DLD1 (cell line): Measurements from ENCODE around the gene TTC7B.

Experiments
- in situ Hi-C: cut with HindIII; loops from 2 replicates; pipeline ENCODE4 v1.10.0; 2017; ENCODE audit warnings: low sequenced_read_pairs

Gene TTC7B

DNA sequence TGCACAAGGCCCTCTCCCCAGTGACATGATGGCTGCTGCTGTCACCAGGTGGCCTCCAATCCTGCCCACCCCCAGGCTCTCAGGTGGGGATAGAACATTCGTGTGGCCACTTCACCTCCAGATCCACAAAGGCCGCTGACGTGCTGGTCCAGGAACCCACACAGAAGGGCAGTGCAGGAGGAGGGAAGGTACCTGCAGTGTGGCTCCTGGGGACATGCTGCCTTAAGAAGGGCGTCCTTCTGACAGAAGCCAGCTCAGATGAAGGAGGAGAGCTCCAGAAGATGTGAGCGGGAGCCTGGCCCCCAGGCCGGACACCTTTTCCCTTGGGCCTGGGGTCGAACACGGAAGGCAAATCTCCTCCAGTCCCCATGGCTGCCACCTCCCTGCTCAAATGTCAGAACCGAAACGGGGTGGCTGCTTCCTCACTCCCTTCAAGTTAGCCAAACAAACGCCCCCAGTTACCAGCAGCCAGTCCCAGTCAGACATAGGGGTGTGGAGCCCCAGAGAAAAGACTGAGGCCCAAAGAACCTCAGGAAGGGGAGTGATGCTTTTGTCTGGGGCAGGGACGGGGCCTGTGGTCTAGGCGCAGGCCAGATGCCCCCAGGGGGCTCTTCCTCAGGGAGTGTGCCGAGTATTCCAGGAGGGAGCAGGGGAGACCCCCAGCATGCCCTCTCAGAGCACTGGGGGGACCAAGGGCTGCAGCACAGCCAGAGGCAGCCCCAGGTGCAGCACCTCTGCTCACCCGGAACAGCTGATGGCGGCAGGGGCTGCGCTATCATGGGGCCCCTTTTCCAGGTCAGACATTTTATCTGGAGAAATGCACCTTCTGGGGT lies 263.5 kb downstream of the TTC7B start:
- in situ Hi-C loops = no loop called here

DNA sequence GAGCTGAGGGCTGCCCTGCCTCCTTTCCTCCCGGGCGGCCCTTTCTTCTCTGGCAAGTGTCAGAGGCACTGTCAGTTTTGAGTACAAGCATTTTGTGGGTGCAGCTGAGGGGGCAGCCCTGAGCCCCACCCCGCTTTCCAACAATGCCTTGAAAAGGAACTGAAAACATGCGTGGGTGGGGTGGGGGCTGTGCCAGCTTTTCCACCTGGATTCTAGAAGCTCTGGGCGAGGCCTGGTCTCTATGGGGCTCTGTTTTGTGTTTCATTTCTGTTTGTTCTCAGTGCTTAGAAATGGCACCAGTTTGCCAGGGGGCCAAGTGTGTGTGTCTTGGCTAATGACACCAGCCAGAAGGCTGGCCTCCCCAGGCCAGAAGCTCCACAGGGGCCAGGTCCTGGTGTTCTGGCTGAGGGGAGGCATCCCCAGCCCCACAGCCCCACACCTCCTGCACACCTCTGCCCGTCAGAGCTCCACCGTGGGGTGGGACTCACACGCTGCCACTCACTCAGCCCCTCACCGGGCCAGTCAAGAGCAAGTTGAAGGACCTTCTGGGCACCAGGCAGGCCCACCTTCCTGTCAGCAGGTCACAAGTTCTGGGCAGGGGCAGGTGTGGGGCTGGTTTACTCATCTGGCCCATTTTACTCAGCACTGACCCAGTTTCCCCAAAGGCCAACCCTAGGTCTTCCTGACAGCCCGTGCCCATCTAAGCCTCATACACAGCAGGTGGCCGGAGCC lies 264.3 kb downstream of the TTC7B start:
- in situ Hi-C loops = no loop called here

DNA sequence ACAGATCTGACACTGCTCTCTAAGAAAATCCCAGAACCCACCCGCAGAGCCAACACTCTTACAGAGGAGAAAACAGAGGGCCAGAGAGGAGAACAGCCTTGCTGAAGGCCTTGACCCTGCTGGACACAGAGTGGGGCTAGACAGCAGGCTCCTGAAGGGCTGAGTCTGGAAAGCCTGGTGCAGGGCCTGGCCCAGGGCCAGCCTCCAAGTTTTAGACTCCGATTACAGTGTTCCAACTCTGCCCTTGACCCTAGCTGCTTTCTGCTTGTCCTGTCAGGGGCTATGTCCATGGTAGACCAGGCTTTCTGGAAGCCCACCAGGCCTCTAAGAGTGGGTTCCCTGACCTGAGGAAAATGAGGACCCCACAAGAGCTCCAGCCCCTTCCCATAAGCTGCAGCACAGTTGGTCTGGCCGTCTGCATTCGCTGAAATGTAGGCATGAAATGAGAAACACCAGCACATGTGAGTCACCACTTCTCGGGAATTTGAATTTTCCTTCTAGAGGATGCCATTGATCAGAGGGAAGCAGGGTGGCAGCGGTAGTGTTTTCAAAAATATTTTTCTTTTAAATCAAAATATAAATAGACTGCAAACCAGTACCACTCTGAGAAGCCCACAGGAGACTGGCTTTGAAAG lies 265.0 kb downstream of the TTC7B start:
- in situ Hi-C loops = no loop called here

- in situ Hi-C loops = no loop called here
These were observed 266.2 kb downstream of the TTC7B start for GRCh38 chr14:90549794-90550641.

DNA sequence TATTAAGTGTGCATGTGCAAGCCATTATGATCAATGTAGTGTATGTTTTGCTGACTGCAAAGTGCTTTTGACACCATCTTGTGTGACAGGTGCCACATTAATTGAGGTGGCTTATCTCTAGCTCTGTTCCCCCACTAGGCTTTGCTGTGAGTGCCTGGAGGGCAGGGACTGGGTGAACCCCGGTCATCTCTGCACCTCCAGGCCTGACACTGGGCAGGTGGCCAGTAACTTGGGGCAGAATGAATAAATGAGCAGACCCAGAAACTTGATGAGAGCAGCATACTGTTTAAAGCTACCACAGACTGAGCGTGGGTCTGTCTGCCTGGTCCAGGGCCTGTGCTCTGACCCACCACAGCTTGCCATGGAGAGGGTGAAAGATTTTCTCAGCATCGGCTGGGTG lies 267.8 kb downstream of the TTC7B start:
- in situ Hi-C loops = no loop called here

DNA sequence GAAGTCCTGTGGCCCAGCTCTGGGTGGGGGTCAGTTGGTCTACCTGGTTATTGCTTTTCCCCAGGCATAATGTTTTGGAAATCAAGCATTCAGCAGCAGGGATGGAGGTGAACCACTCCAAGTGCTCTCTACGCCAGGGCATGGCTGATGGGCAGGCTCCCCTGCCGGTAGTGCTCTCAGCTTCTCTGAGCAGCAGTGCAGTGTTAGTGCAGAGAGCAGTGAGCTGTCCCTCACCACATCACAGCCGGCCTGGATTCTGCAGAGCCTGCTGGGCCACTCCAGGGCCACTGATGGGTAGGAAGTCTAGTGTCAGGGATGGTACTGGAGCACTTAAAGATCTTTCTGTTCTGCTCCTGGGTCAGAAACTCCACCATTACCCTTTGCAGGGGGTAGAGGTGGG lies 268.3 kb downstream of the TTC7B start:
- in situ Hi-C loops = no loop called here

GRCh38 chr14:90547250-90547649 lies 269.0 kb downstream of the TTC7B start:
- in situ Hi-C loops = no loop called here

DNA sequence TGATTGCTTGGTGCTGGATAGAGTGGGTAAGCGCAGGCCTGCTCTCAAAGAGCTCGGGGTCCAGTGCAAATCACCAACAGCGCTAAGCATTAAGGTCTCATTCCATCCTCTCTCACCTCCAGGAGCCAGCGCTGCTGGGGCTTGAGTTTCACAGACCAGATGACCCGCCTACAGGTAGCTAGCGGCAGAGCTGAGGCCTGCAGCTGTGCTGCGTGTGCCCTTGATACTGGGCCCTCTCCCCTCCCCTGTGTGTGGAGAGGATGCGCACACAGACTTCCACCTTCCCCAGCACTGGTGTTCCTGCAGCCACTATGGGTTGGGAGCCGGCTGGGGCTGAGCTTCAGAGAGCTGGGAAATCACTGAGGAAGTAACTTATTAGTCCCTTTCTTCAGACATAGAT lies 269.5 kb downstream of the TTC7B start:
- in situ Hi-C loops = no loop called here

DNA sequence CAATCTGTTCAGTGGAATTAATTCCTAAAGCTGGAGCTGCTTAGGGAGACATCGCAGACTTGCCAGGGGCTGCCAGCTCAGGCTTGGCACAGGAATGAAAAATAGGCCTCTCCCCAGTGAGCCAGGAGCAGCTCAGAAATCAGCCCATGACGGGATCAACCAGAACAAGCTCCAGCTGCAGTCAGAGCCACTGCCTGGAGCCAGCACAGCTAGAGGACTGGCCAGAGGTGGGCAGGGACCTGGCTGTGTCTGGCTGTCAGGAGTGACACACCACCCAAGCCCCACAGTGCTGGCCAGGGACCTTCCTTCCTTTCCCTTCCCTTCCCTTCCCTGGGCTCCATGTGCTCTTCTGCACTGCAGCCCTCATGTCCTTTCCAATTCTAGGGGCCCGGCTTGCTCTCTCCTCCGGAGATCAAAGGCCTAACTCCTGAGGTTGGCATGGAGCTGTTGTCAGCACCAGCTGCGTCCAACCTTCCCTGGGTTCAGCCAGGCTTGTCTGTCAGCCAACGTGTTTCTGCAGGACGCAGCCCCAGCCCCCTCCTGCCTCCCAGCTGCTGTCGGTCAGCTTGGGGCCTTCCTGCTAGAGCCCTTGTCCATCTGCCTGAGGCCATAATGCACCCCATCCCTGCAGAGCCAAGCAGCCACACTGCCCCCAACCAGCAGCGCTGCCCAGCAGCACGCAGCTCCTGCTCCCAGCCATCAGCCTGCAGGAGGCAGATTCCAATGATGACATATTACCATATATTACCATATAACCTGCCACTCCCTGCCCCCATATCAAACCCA lies 270.1 kb downstream of the TTC7B start:
- in situ Hi-C loops = no loop called here

- in situ Hi-C loops = no loop called here
These were observed 270.8 kb downstream of the TTC7B start for GRCh38 chr14:90545382-90545781.

- in situ Hi-C loops = no loop called here
These were observed 271.3 kb downstream of the TTC7B start for GRCh38 chr14:90544971-90545370.

DNA sequence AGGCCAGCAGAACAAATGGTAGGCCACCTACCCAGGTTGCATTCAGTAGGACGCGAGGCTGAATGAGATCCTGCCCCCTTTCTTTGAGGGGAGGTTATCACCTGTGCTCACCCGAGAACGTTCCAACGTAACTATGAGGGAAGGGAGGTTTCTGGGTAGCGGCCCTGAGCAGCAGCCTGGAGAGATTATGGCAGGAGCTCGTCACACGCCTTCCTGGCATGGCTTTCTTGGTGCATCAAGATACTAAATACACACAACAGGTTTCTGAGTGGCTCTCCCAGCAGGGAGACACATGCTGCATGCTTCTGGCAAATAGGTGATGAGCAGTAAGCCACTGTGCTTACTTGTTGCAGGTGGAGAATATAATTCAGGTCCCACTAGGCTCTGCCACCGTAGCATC lies 271.7 kb downstream of the TTC7B start:
- in situ Hi-C loops = no loop called here

DNA sequence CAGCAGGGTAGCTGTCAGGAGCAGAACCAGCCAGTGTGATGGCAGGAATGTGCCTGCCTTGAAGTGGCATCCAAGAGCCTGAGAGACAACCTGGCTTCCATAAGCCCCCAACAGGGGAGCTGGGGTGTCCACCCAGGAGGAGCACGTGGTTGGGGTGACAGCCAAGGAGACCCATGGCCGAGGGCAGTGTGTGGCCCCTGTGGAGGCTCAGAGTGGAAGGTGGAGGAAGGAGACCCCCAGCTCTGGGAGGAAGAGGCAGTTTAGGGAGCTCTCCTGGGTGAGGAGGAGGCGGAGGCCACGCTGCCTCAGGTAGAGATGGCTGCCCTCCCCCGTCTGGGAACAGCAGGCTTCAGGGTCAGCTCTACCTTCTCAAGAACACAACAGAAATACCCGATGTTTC lies 272.4 kb downstream of the TTC7B start:
- in situ Hi-C loops = no loop called here

DNA sequence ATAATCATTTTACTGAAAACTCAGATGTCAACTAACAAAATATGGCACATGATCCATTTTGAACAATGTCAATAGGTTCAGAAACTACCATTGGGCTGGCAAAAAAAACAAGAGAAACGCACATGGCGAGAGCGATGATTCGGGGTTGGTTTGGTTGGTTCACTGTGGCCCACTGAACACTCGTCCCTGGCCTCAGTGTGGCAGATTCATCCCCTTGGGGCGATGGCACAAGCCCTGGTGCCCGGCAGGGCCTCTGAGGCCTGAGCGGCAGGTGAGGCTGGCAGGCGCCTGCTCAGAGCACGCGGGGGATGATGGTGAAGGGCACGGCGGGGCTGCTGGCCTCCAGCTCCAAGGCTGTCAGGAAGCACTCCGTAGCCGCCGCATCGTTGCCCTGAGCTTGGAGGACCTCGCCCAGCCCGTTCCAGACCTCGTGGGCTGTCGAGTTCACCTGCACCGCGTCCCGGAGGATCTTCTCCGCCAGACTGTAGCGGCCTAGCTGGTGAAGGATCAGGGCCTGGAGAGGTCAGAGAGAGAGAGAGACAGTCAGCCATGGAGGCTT lies 275.1 kb downstream of the TTC7B start:
- in situ Hi-C loops = no loop called here

- in situ Hi-C loops = no loop called here
These were observed 275.8 kb downstream of the TTC7B start for GRCh38 chr14:90540437-90540836.

DNA sequence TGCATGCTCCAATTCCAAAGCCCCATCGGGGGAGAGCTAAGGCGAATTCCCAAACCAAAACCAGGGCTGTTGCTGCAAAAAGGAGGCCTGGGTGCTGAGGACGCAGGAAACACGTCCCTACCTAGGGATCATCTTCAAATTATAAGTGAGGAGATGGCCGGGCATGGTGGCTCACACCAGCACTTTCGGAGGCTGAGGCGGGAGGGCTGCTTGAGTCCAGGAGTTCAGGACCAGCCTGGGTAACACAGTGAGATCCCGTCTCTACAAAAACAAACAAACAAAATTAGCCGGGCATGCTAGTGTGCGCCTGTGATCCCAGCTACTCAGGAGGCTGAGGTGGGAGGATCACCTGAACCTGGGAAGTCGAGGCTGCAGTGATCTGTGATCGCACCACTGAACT lies 276.2 kb downstream of the TTC7B start:
- in situ Hi-C loops = no loop called here

DNA sequence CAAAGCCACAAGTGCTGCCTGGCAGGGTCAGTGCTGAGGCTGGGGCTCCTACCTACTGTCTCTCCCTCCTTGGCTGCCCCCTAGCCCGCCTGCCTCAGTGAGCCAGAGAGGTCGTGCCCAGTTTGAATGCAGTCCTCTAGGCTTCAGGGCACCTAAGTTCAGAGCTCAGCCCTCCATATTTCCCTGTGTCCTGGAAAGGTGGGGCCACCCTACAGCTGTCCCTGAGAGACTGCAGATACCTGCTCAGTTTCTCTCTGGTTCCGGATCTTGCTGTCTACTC lies 276.8 kb downstream of the TTC7B start:
- in situ Hi-C loops = no loop called here

- in situ Hi-C loops = no loop called here
These were observed 277.3 kb downstream of the TTC7B start for GRCh38 chr14:90538716-90539495.

DNA sequence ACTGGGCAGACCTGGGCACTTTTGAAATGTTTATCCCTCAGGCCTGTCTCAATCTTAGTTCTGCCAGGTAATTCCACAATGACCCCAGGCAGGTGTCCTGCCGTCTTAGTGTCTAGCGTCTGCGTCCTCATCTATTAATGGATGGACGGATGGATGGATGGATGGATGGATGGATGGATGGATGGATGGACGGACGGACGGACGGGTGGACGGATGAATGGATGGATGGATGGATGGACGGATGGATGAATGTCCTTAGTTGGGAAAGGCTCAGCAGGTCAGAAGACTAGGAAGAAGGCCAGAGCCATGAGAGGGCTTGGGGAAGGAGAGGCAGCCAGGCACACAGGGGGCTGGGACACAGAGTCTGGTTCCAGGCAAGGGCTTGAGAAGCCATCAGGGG lies 278.1 kb downstream of the TTC7B start:
- in situ Hi-C loops = no loop called here
